Lower lobe of right lung (tissue), 2 donors: ENCODE data around the gene IBTK. TPM values are rescaled to one million over a fixed set of nuclear protein-coding genes. Genes with fewer than 3 reads are reported as not detected.
"Not testable (repeated sequence)": the region's sequence is repeated elsewhere in the genome, so short reads cannot be mapped to it uniquely, and the experiment has no call there.

Source experiments
- ATAC-seq, 2 donors: fragments of 200-7000 bp; cut with Tn5 transposase; one replicate each; pipeline ENCODE4 v1.9.1; 2020 to 2022; ENCODE audit warnings: mild to moderate bottlenecking in 2 of 2, moderate library complexity in 2 of 2
- DNase-seq: peaks from one replicate; pipeline ENCODE4 v3.0.0-alpha.2; 2020
- H3K27ac ChIP-seq: fragments of 200-600 bp; one replicate; pipeline ENCODE4 v1.8.0; 2022
- H3K27me3 ChIP-seq: fragments of 200-600 bp; one replicate; pipeline ENCODE4 v1.8.0; 2022; ENCODE audit warnings: low read depth
- H3K36me3 ChIP-seq: fragments of 200-600 bp; one replicate; pipeline ENCODE4 v1.8.0; 2022; ENCODE audit warnings: mild to moderate bottlenecking
- H3K4me1 ChIP-seq: fragments of 200-600 bp; one replicate; pipeline ENCODE4 v1.8.0; 2022
- H3K4me3 ChIP-seq: fragments of 200-600 bp; one replicate; pipeline ENCODE4 v1.8.0; 2022; ENCODE audit warnings: mild to moderate bottlenecking
- H3K9me3 ChIP-seq: fragments of 200-600 bp; one replicate; pipeline ENCODE4 v1.8.0; 2022
- CTCF ChIP-seq: fragments of 200-600 bp; IDR thresholded peaks from one replicate; pipeline ENCODE4 v1.8.0; 2022; ENCODE audit warnings: antibody characterized with exemption, mild to moderate bottlenecking
- intact Hi-C: fragments of 100-400 bp; cut with DNase I; formaldehyde crosslinking; loops from one replicate; pipeline ENCODE4 v1.11.0; 2022
- total RNA-seq: library from RNA; stranded (reverse); fragmentation: NEBNext Ultra II Directional; extraction: Animal tissue kit (Norgen Biotek cat#: 25700); gene quantifications from one replicate; pipeline ENCODE4 v1.2.1, GENCODE V29; 2021
- donor health status: DM: no; HTN: yes; CAD: no; lungs with severe emphysema.

The IBTK gene
- total RNA-seq, 1 donor from 2014 or later: 27.4 TPM

DNA sequence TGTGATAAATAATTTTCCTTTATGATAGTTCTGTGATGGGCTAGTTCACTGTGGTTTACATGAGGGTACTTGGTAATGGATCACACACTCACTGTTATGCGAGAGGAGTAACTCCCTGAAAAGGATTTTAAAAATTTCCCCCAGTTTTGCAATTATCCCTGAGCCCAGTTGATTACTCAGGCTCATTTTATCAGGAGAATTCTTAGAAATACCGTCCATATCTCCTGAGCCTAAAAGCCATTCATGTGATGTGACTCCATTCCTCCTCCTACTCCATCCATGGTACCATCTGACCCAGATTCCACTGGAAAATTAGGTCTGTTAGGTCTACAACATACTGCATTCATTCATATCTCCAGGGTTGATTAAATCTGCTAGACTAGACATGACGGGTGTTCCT lies 16.4 kb upstream of the IBTK start:
- TF ChIP-seq CTCF: no peak
- ATAC-seq (no peak), DNase-seq (no peak)
- H3K4me1 ChIP-seq: no peaks in the 10 kb centered on the region
- no peaks in the 10 kb centered on the region for H3K9me3 ChIP-seq
- no peak overlapping the region for H3K4me3 ChIP-seq
- H3K27ac ChIP-seq: no peak overlapping the region
- H3K27me3 ChIP-seq: no peaks in the 10 kb centered on the region
- intact Hi-C loops: loop anchor here (10.0 kb wide), 1 partner anchor 791 kb away; no protein-coding TSS in a partner anchor
- no peaks in the 10 kb centered on the region for H3K36me3 ChIP-seq

GRCh38 chr6:82260997-82261732 lies 13.6 kb upstream of the IBTK start:
- Histone ChIP-seq H3K27ac (no peak overlapping the region), H3K4me3 (no peak overlapping the region), H3K27me3 (no peaks in the 10 kb centered on the region), H3K36me3 (no peaks in the 10 kb centered on the region), H3K4me1 (no peaks in the 10 kb centered on the region), H3K9me3 (no peaks in the 10 kb centered on the region)
- DNase-seq: no peak
- intact Hi-C loops: loop anchor here (10.0 kb wide), 1 partner anchor 794 kb away; no protein-coding TSS in a partner anchor
- ATAC-seq: no peak
- TF ChIP-seq CTCF: no peak

DNA sequence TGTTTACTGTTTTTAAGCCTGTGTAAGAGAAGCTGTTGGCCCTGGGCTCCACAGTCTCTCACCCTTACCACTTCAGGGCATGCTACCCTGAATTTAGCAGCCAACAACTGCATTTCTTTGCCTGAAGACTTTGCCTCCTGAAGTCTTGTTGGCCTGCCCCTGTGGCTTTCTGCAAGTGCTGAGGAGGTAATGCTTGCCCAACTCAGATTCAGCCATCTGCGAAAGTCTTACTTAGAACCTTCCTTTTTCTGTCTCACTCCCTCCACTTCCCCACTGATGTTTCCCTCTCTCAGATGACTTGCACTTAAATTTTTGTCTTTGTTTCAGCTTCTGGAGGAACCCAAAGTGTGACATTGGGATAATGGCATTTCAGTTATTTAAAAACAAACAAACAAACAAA lies 11.8 kb upstream of the IBTK start:
- H3K36me3 ChIP-seq: no peaks in the 10 kb centered on the region
- H3K27ac ChIP-seq: no peak overlapping the region
- no peak for TF ChIP-seq CTCF
- intact Hi-C loops: no loop called here
- H3K4me1 ChIP-seq: no peaks in the 10 kb centered on the region
- H3K9me3 ChIP-seq: no peaks in the 10 kb centered on the region
- no peak for ATAC-seq
- no peaks in the 10 kb centered on the region for H3K27me3 ChIP-seq
- no peak for DNase-seq
- no peak overlapping the region for H3K4me3 ChIP-seq

GRCh38 chr6:82257088-82257774 lies 9.7 kb upstream of the IBTK start:
- no peak for DNase-seq
- Histone ChIP-seq H3K36me3 (no peaks in the 10 kb centered on the region), H3K4me1 (no peaks in the 10 kb centered on the region), H3K9me3 (no peaks in the 10 kb centered on the region), H3K27me3 (no peaks in the 10 kb centered on the region), H3K4me3 (no peak overlapping the region), H3K27ac (no peak overlapping the region)
- TF ChIP-seq CTCF: no peak
- intact Hi-C loops: no loop called here
- no peak for ATAC-seq

DNA sequence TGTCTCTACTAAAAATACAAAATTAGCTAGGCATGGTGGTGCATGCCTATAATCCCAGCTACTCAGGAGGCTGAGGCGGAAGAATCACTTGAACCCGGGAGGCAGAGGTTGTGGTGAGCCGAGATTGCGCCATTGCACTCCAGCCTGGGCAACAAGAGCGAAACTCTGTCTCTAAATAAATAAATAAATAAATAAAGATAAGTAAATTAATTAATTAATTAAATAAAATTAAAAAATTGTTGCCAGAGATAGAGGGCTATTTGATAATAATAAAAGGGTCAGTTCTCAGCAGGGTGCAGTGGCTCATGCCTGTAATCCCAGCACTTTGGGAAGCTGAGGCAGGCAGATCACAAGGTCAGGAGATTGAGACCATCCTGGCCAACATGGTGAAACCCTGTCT lies 7.2 kb upstream of the IBTK start:
- DNase-seq, ATAC-seq, H3K36me3 ChIP-seq, intact Hi-C loops, H3K27ac ChIP-seq, H3K9me3 ChIP-seq, H3K4me1 ChIP-seq, H3K4me3 ChIP-seq, H3K27me3 ChIP-seq: not testable (repeated sequence)

DNA sequence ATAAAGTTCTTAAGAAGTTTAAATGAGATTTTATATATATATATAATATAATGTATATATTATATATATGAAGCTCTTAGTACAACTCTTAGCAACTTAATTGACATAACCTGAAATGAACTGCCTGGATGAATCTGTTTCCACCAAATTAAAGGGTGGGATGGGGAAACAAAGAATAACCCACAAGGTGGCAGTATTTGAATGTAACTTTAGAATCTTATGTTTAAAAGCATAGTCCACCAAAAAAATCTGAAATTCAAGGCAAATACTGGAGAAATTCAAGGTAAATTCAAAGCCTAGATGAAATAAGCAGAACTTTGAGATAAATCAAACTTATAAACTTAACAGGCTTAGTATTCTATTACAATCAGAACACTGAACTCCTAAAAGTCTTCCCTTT lies 4.4 kb upstream of the IBTK start:
- Histone ChIP-seq H3K36me3 (no peaks in the 10 kb centered on the region), H3K27ac (no peak overlapping the region), H3K4me1 (peaks cover 7% of the 10 kb centered on the region), H3K9me3 (no peaks in the 10 kb centered on the region), H3K4me3 (no peak overlapping the region), H3K27me3 (no peaks in the 10 kb centered on the region)
- no peak for DNase-seq
- no peak for ATAC-seq
- intact Hi-C loops: no loop called here
- peak; percentile 50 for TF ChIP-seq CTCF
